Measurements from ENCODE around the gene GABPA.

Gene GABPA

GRCh38 chr21:25813917-25814316, 79.1 kb downstream of the GABPA start:
- no peak for DNase-seq

- no peak for DNase-seq
These were observed 83.3 kb downstream of the GABPA start for GRCh38 chr21:25818121-25818520.

DNA sequence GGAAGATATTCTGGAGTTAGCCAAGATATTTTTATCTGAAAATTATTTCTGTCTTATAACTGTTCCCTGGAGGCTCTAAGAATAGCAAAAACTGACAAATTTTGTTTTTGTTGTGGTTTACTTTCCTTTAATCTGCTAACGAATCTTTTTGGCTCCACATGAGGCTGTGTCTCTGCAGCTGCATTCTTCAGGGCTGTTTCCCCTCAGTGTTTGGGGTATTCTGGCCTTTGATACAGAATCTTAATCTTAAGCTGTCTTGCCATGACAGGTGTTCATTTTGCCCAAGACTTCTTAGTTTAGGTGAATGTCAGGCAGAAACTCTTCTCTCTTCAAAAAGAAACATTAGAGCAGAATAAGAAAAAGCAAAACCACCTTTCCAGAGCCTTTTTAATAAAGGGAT, 83.8 kb downstream of the GABPA start:
- DNase-seq = no peak

Data from activated CD4-positive, alpha-beta T cell treated with anti-CD3 and anti-CD28 coated beads, Interleukin-2, amount 50 U/mL, for 48 hours (primary cell).